ENCODE measurements around the gene DLEC1. TPM values are rescaled to one million over a fixed set of nuclear protein-coding genes. Genes with fewer than 3 reads are reported as not detected.
"Not testable (repeated sequence)": the region's sequence is repeated elsewhere in the genome, so short reads cannot be mapped to it uniquely, and the experiment has no call there.

Gene DLEC1
- total and polyA plus RNA-seq, 2 of the 4 experiments (the other 2 are of a cell fraction), result 0.03 TPM; not detected in 1

GRCh38 chr3:38051131-38051530 lies 12.1 kb downstream of the DLEC1 start:
- Histone ChIP-seq H3K4ac (ENCODE audit: low read depth, low read length) (no peak overlapping the region), H4K8ac (ENCODE audit: low read depth in 2 of 2, low read length in 2 of 2) (no peak overlapping the region), H2AK9ac (replicated peaks; ENCODE audit: low read depth, low read length, poor library complexity) (no peak overlapping the region), H3K9ac (ENCODE audit: low read depth, low read length) (no peak overlapping the region), H3K4me2 (ENCODE audit: low read depth, low read length) (no peak overlapping the region), H4K5ac (ENCODE audit: low read depth, low read length) (no peak overlapping the region), H3K9me1 (ENCODE audit: insufficient read depth, low read length) (no peaks in the 10 kb centered on the region), H3K27me3 (ENCODE audit: control insufficient read depth, insufficient read depth, low read length) (peaks cover 5% of the 10 kb centered on the region; the same call in 1 of the 2 replicates), H3K36me3 (ENCODE audit: control insufficient read depth, insufficient read depth, low read length) (no peaks in the 10 kb centered on the region), H3K23ac (ENCODE audit: low read depth, low read length) (no peak overlapping the region), H2AK5ac (ENCODE audit: low read depth, low read length) (no peak overlapping the region), H4K91ac (ENCODE audit: insufficient read depth, low read depth, low read length) (no peak overlapping the region), H3K18ac (ENCODE audit: low read depth, low read length) (no peak overlapping the region), H2BK15ac (ENCODE audit: low read depth, low read length) (no peak overlapping the region), H2BK5ac (ENCODE audit: low read depth, low read length, poor library complexity, severe bottlenecking) (no peak overlapping the region), H3K4me1 (ENCODE audit: control insufficient read depth, insufficient read depth, low read length) (no peaks in the 10 kb centered on the region), H2BK20ac (ENCODE audit: low read depth, low read length) (no peak overlapping the region), H2AFZ (replicated peaks; ENCODE audit: low read length, poor library complexity) (no peak overlapping the region), H3K79me1 (ENCODE audit: low read depth in 1 of 2, low read length in 2 of 2) (no peaks in the 10 kb centered on the region), H3K14ac (replicated peaks; ENCODE audit: low read depth, low read length) (no peak overlapping the region), H4K20me1 (ENCODE audit: insufficient read depth, low read length) (no peaks in the 10 kb centered on the region), H3K9me3 (ENCODE audit: control insufficient read depth, insufficient read depth, low read length) (no peaks in the 10 kb centered on the region), H3K4me3 (ENCODE audit: insufficient read depth, low read depth, low read length) (no peak overlapping the region), H3K27ac (ENCODE audit: insufficient read depth, low read length) (no peak overlapping the region), H2BK120ac (ENCODE audit: low read depth, low read length) (no peak overlapping the region), H3K56ac (ENCODE audit: extremely low read depth, insufficient read depth, low read length) (no peak overlapping the region)
- POLR2A ChIA-PET (ENCODE audit: unreplicated experiment), result no interaction called here
- in situ Hi-C loops (cut with MboI; ENCODE audit: low sequenced_read_pairs), result no loop called here
- dilution Hi-C loops (cut with HindIII; ENCODE audit: low sequenced_read_pairs, unreplicated experiment), result no loop called here
- ATAC-seq (ENCODE audit: low read depth), result no peak
- 92% methylated on average over 4 of the region's 13 CpGs; no CpG with 5 or more reads in 1 of the 2 experiments for whole genome bisulfite sequencing, 2 experiments (ENCODE audit: extremely low coverage in 2 of 2, insufficient read length in 1 of 2)
- CTCF ChIA-PET, result no interaction called here
- intact Hi-C loops (cut with micrococcal nuclease), result no loop called here
- TF ChIP-seq RFX5 (IDR thresholded peaks at IDR 0.05; ENCODE audit: low read depth, low read length) (no peak), MAZ (IDR thresholded peaks at IDR 0.05; ENCODE audit: borderline replicate concordance, low read depth, low read length) (no peak)
- no peak for DNase-seq
- BruUV-seq (replicated peaks), result no TSS peak

- H2AFZ ChIP-seq (replicated peaks; ENCODE audit: low read length, poor library complexity); in situ Hi-C loops (cut with MboI; ENCODE audit: low sequenced_read_pairs); H2BK120ac ChIP-seq (ENCODE audit: low read depth, low read length); H3K56ac ChIP-seq (ENCODE audit: extremely low read depth, insufficient read depth, low read length); H3K4me1 ChIP-seq (ENCODE audit: control insufficient read depth, insufficient read depth, low read length); H3K18ac ChIP-seq (ENCODE audit: low read depth, low read length); H4K5ac ChIP-seq (ENCODE audit: low read depth, low read length); H2BK20ac ChIP-seq (ENCODE audit: low read depth, low read length); H3K14ac ChIP-seq (replicated peaks; ENCODE audit: low read depth, low read length); ATAC-seq (ENCODE audit: low read depth); H3K27ac ChIP-seq (ENCODE audit: insufficient read depth, low read length); H4K20me1 ChIP-seq (ENCODE audit: insufficient read depth, low read length); H3K4ac ChIP-seq (ENCODE audit: low read depth, low read length); H3K23ac ChIP-seq (ENCODE audit: low read depth, low read length); H4K91ac ChIP-seq (ENCODE audit: insufficient read depth, low read depth, low read length); H3K36me3 ChIP-seq (ENCODE audit: control insufficient read depth, insufficient read depth, low read length); H2AK5ac ChIP-seq (ENCODE audit: low read depth, low read length); H3K27me3 ChIP-seq (ENCODE audit: control insufficient read depth, insufficient read depth, low read length); dilution Hi-C loops (cut with HindIII; ENCODE audit: low sequenced_read_pairs, unreplicated experiment); DNase-seq; H3K4me2 ChIP-seq (ENCODE audit: low read depth, low read length); intact Hi-C loops (cut with micrococcal nuclease); H4K8ac ChIP-seq (ENCODE audit: low read depth in 2 of 2, low read length in 2 of 2); H3K9me3 ChIP-seq (ENCODE audit: control insufficient read depth, insufficient read depth, low read length); H3K9me1 ChIP-seq (ENCODE audit: insufficient read depth, low read length); H2BK15ac ChIP-seq (ENCODE audit: low read depth, low read length); CTCF ChIA-PET; BruUV-seq (replicated peaks); H2BK5ac ChIP-seq (ENCODE audit: low read depth, low read length, poor library complexity, severe bottlenecking); H2AK9ac ChIP-seq (replicated peaks; ENCODE audit: low read depth, low read length, poor library complexity); H3K9ac ChIP-seq (ENCODE audit: low read depth, low read length); H3K4me3 ChIP-seq (ENCODE audit: insufficient read depth, low read depth, low read length); POLR2A ChIA-PET (ENCODE audit: unreplicated experiment); H3K79me1 ChIP-seq (ENCODE audit: low read depth in 1 of 2, low read length in 2 of 2): not testable (repeated sequence)
- no CpG with 5 or more reads among the region's 32 CpGs for WGBS, 2 experiments (ENCODE audit: extremely low coverage in 2 of 2, insufficient read length in 1 of 2)
Measured at GRCh38 chr3:38053286-38053685, 14.3 kb downstream of the DLEC1 start.
